Measurements from ENCODE around the gene CACNB1.

GRCh38 chr17:39200957-39201510 lies 3.6 kb upstream of the CACNB1 start:
- TF ChIP-seq POLR2A (IDR thresholded peaks at IDR 0.05) (no peak), CTCF (IDR thresholded peaks at IDR 0.05) (no peak), EP300 (IDR thresholded peaks at IDR 0.05) (no peak), POLR2AphosphoS5 (IDR thresholded peaks at IDR 0.05) (no peak)
